Measurements from ENCODE around the gene KCNMA1.

The KCNMA1 gene

GRCh38 chr10:77386838-77387237 lies 250.8 kb downstream of the KCNMA1 start:
- Histone ChIP-seq H3K27me3 (peaks cover 71% of the 10 kb centered on the region), H3K27ac (no peak overlapping the region), H3K36me3 (no peaks in the 10 kb centered on the region), H3K4me1 (ENCODE audit: control insufficient read depth in 1 of 2, insufficient read depth in 1 of 2, low read depth in 1 of 2, low read length in 1 of 2) (no peaks in the 10 kb centered on the region), H3K9me3 (no peaks in the 10 kb centered on the region), H3K4me3 (ENCODE audit: low read depth in 1 of 2, low read length in 1 of 2) (no peak overlapping the region)
- TF ChIP-seq, protein P1, sequence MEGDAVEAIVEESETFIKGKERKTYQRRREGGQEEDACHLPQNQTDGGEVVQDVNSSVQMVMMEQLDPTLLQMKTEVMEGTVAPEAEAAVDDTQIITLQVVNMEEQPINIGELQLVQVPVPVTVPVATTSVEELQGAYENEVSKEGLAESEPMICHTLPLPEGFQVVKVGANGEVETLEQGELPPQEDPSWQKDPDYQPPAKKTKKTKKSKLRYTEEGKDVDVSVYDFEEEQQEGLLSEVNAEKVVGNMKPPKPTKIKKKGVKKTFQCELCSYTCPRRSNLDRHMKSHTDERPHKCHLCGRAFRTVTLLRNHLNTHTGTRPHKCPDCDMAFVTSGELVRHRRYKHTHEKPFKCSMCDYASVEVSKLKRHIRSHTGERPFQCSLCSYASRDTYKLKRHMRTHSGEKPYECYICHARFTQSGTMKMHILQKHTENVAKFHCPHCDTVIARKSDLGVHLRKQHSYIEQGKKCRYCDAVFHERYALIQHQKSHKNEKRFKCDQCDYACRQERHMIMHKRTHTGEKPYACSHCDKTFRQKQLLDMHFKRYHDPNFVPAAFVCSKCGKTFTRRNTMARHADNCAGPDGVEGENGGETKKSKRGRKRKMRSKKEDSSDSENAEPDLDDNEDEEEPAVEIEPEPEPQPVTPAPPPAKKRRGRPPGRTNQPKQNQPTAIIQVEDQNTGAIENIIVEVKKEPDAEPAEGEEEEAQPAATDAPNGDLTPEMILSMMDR (IDR thresholded peaks at IDR 0.05) = no peak

GRCh38 chr10:77386365-77386764 lies 251.2 kb downstream of the KCNMA1 start:
- Histone ChIP-seq H3K27ac (no peak overlapping the region), H3K36me3 (no peaks in the 10 kb centered on the region)

DNA sequence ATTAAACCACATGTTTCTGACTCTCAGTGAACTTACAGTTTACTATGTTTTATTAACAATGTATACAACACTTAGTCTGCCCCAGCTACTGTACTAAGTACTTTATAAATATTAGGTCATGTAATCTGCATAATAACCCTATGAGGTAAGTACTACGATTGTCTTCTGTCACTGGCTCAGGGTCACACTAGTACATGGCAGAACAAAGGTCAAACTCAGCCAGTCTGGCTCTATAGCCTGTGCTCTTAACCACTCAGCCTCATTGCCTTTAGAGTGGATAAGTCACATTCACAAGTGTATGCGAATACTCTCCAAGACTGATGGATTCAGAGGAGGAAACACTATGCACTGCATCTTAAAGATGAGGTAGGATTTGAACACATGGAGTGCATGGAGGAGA lies 252.3 kb downstream of the KCNMA1 start:
- H3K27ac ChIP-seq = no peak overlapping the region
- H3K36me3 ChIP-seq = no peaks in the 10 kb centered on the region
- peaks cover 71% of the 10 kb centered on the region for H3K27me3 ChIP-seq
- H3K4me3 ChIP-seq (ENCODE audit: low read depth in 1 of 2, low read length in 1 of 2) = no peak overlapping the region
- TF ChIP-seq, protein P1 (IDR thresholded peaks at IDR 0.05) = no peak
- no peaks in the 10 kb centered on the region for H3K4me1 ChIP-seq (ENCODE audit: control insufficient read depth in 1 of 2, insufficient read depth in 1 of 2, low read depth in 1 of 2, low read length in 1 of 2)
- no peaks in the 10 kb centered on the region for H3K9me3 ChIP-seq

More at GRCh38 chr10:77386365-77386764, 251.2 kb downstream of the KCNMA1 start:
- no peaks in the 10 kb centered on the region for H3K9me3 ChIP-seq
- no peak overlapping the region for H3K4me3 ChIP-seq (ENCODE audit: low read depth in 1 of 2, low read length in 1 of 2)
- H3K4me1 ChIP-seq (ENCODE audit: control insufficient read depth in 1 of 2, insufficient read depth in 1 of 2, low read depth in 1 of 2, low read length in 1 of 2) = no peaks in the 10 kb centered on the region
- TF ChIP-seq, protein P1 (IDR thresholded peaks at IDR 0.05) = no peak
- peaks cover 71% of the 10 kb centered on the region for H3K27me3 ChIP-seq

- Histone ChIP-seq H3K9me3 (no peaks in the 10 kb centered on the region), H3K4me1 (ENCODE audit: control insufficient read depth in 1 of 2, insufficient read depth in 1 of 2, low read depth in 1 of 2, low read length in 1 of 2) (no peaks in the 10 kb centered on the region), H3K4me3 (ENCODE audit: low read depth in 1 of 2, low read length in 1 of 2) (no peak overlapping the region), H3K36me3 (no peaks in the 10 kb centered on the region), H3K27me3 (peaks cover 72% of the 10 kb centered on the region), H3K27ac (no peak overlapping the region)
- TF ChIP-seq, protein P1 (IDR thresholded peaks at IDR 0.05) = no peak
Observed at GRCh38 chr10:77383861-77384553, 253.6 kb downstream of the KCNMA1 start.

DNA sequence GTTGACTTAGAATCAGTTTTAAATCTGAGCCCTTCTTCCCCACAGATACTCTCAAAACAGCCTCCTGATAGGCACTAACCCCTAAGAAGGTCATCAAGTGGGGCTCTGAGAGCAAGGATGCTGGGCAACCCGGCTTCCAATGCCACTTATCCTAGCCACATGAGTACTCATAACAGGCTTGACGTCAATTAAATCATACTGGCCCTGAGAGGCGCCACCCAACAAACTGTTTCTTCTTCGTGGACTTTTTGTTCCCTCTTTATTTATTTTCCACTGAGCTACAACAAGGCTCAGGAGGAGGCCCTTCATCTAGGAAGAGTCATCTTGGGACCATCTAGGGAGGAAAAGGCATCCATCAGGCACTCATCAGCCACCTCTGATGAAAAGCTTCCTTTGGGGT lies 255.9 kb downstream of the KCNMA1 start:
- Histone ChIP-seq H3K27me3 (peaks cover 72% of the 10 kb centered on the region), H3K27ac (no peak overlapping the region), H3K4me1 (ENCODE audit: control insufficient read depth in 1 of 2, insufficient read depth in 1 of 2, low read depth in 1 of 2, low read length in 1 of 2) (no peaks in the 10 kb centered on the region), H3K36me3 (no peaks in the 10 kb centered on the region), H3K4me3 (ENCODE audit: low read depth in 1 of 2, low read length in 1 of 2) (no peak overlapping the region), H3K9me3 (no peaks in the 10 kb centered on the region)
- TF ChIP-seq, protein P1 (IDR thresholded peaks at IDR 0.05) = no peak
